ENCODE results near the gene PITX1. TPM values are rescaled to one million over a fixed set of nuclear protein-coding genes. Genes with fewer than 3 reads are reported as not detected.
"Not testable (repeated sequence)": the region's sequence is repeated elsewhere in the genome, so short reads cannot be mapped to it uniquely, and the experiment has no call there.

PITX1 gene
- total RNA-seq = 20.6 TPM

DNA sequence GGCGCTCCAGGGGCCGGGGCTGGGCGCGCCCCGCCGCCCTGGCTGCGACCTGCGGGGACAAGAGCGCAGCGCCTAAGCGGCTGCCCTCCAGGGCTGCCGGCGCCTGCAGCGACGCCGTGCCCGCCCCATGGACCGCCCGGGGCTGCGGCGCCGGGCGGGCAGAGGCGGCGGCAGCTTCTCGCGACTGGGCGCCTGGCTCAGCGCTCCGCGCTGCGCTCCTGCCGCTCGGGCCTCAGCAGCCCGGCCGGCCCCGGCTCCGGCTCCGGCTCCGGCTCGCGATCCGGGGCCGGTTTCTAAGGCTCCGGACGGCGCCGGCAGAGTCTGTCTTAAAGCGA, at the start of gene PITX1:
Gene PITX1, minus strand, starts transcription at position 328 of the 335 bp plus-strand sequence. CDS start 347 bp downstream, outside the sequence.
- no peak for DNase-seq (ENCODE audit: low spot score)

DNA sequence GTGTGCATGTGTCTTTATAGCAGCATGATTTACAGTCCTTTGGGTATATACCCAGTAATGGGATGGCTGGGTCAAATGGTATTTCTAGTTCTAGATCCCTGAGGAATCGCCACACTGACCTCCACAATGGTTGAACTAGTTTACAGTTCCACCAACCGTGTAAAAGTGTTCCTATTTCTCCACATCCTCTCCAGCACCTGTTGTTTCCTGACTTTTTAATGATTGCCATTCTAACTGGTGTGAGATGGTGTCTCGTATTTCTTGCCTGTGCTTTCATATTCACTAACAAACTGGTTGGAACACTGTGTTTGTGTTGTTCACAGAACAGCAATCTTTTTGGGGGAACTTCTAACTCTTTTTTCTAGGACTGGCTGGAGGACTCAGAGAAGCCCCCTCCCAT, 49.3 kb upstream of the PITX1 start:
- DNase-seq (ENCODE audit: low spot score) = not testable (repeated sequence)

DNA sequence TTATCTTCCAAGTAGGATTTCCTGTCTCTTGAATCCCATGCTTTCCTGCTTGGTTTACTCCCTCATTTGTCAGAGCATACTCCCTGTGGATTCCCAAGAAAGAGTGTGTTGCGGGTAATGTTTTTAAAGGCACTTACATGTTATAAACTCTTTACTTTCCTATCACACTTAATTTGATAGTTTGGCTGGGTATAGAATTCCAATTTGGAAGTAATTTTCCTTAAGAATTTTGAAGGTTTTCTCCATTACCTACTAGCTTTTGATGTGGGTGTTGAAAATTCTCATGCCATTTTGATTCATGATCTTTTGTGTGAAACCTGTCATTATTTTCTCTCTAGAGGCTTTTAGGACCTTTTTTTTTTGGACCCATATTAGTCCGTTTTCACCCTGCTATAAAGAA, 47.2 kb upstream of the PITX1 start:
- no peak for DNase-seq (ENCODE audit: low spot score)

DNA sequence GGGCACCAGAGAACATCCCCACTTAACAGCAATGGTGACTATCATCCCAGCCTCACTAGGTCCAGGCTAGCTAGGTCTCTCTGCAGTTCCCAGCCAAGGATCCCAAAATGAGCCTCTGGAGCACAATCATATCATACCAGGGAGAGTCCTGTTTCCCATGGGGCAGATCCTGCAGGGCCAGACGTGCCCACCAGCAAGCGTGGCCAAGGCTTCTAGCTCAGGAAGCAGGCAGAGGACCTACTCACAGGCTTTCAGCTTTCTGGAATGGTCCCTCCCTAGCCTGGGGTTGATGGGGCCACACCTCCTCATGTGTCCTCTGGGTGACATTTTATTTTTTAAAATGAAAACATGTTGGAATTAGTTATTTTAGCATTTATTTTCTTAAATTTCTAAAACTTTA, 45.7 kb upstream of the PITX1 start:
- no peak for DNase-seq (ENCODE audit: low spot score)

DNA sequence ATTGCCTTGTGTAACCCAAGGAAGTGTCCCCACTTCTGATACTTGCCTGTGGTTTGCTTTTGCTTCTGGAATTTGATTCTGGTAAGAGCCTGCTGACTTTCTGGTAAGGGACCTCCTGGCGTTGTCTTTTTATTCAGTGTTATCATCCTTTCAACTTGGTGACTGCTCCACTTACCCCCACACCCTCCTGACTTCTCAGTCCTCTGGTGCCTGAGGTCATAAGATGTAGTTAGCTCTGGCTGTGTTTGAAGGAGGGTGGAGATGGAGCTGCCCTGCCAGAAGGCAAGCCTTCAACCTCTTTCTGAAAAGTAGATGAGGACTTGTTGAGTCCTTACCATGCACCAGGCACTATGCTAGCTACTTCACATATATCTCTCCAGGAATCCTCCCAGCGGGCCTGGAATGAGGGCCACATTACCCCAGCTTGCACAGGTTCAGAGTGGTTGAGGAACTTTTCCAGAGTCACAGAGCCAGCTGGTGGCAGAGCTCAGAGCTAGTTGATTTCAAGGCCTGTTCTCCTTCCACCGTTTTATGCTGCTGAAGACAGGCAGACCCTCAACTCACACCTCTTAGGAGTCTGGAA, 45.2 kb upstream of the PITX1 start:
- DNase-seq (ENCODE audit: low spot score) = no peak

DNA sequence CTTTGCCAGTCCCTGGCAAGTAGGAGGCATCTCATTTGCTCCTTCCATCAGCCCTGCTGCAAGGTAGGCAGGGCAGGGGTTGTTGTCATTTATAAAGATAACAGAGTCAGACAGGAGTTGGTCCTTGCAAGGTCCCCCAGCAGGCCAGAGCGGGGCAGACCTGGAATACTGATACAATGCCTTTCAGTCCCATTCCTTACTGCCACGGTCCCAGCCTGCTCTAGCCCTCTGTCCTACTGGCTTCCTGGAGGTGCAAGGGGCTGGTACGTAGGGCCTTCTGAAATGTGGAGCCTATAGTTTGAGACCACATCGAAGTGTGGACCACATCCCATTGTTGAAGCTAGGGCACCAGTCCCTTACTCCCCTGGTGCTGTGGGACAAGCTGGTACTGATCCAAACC, 42.8 kb upstream of the PITX1 start:
- no peak for DNase-seq (ENCODE audit: low spot score)

DNA sequence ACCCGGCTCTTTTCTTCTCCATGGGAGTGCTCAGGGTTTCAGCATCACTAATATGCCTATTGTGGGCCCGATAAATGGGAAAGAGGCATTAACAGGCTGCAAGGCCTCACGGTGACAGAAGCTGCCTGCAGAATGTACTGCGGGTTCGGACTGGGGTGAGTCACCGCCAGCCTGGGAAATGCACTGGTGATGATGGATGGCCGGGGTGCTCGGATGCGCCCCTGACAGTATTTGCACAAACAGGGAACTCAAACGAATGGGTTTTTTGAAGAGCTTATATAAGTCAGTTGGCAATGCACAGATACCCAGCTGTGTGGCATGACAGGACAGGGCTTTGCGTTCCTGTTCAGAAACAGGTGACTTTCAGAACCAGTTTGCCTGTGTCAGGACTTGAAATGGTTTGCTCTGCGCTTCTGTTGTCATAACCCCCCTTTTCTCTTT, 42.0 kb upstream of the PITX1 start:
- no peak for DNase-seq (ENCODE audit: low spot score)

DNA sequence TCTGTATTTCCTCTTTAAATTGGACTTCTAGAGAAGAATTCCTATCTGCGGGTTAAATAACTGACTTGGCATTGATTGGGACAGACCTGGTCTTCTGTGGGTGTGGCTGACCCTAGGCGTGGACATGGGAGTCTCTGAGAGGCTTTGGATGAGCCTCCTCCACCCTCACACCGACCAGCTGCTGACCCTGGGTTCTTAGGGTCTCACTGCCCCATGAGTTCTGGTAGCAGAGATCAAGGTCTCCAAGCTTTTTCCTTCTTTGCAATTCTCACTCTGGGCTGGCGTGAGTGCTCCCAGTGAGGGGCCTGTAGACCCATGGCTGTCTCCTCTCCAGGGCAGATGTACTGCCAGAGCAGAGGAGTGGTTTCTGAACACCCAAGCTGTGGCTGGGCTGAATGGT, 41.6 kb upstream of the PITX1 start:
- no peak for DNase-seq (ENCODE audit: low spot score)

DNA sequence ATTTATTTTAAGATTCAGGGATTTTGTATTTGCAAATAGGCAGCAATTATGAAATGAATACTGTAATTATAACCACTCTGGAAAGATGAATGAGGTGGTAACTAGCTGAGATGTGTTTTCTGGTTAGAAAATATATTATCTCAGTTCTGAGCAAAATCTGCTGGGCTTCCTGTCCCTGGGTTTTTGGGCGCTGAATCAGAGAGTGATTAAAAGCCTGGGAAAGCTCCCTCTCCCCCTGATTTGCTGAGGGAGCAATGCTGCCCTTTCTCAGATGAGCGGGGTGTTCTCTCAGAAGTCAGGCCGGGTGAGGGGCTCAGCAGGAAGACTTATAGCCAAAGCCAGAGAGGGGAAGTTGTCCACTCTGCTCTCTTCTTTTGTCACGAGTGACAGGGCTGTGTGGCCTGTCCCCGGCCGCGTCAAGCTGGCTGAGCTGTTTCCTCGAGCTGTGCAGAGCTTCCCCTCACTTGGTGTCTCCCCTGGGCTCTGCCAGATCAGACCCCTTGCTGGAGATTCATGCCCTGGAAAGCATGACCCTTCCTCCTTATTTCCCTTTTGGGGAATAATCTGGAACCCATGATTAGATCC, 39.8 kb upstream of the PITX1 start:
- no peak for DNase-seq (ENCODE audit: low spot score)

DNA sequence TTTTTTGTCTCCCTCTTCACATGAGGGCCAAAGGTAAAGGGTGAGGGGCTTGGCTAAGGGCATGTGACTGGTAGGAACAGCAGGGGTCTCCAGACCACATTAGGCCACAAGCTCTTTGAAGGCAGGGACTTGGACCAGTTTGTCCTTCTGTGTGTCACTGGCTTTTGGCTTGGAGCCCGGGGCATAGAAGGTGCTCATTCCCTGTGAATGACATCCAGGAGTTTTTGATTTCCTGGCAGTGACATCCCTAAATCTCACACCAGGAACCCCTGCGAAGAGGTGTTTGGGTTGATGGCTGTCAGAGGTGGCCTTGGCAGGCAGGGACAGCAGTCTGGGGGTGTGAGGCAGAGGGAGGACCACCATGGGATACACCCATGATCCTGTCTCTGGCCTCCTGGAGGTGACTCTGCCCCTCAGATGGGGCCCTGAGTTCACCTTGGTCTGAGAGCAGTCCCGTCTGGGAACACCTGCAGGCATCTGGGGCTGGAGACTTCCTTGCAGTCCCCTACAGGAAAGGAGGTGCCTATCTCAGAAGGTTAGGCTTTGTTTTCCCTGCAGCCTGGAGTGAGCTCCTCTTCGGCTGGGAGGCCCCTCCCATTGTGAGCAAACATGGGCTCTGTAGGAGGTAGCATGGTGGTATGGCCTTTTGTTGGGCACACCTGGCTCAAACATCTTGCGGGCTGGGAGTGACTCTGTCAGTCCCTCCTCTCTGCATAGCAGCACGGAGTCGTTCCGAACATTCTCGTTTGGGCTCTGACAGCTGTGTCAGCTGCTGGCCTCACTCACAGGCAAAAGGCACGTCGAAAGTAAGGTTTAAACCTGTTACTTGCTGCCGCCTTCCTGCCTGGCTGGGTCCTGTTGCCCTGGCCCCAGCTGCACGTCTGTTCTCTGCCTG, 38.6 kb upstream of the PITX1 start:
- DNase-seq (ENCODE audit: low spot score) = no peak

DNA sequence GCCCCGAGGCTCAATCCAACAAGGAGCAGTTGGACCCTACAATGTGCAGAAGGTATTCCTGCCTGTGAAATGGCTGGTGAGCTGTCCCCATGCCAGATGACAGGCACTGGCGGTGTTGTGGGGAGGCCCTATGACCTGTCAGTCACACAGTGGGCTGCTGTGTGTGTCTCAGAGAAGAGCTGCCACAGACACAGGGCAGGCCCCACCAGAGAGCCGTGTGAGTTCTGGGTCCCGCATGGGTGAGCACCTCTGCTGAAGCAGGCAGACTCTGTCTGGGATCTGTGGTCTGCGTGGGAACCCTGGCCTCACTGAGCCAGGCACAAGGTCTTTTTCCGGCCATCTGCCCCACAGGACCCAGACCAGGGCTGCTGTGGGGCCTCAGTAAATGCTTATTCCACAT, 37.3 kb upstream of the PITX1 start:
- DNase-seq (ENCODE audit: low spot score) = no peak

DNA sequence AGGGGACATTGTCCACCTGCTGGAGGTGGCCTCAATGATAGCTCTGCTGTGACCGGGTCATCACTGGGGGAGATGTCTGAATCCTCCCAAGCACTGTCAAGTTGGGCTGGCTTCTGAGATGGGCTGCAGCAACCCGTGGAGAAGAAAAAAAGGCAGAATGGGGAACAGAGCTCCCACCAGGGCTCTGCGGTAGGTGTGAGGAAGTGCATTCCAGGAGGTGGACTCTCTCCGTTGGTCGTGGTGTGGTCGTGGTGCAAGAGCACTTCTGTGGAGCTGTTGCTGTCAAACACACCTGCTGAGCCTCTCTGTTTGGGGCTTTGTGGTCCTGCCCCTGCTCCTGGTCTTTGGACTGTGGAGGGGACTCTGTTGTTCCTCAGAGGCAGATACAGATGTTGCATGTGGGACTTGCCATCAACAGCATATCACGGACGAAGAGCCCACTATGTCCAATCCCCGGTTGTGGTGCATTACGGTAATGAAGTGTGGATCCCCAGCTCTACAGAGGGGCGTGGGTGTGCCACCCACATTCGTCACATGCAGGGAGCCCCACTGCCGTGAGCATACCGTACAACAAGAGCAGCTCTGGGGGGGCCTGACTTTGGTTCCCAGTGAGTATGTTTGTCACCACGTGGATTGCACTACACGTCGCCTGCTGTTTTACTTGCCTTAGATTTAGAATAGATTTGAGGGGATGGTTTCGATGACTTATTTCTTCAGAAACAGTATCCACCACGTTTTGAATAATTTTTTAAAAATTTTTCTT, 36.0 kb upstream of the PITX1 start:
- no peak for DNase-seq (ENCODE audit: low spot score)

DNA sequence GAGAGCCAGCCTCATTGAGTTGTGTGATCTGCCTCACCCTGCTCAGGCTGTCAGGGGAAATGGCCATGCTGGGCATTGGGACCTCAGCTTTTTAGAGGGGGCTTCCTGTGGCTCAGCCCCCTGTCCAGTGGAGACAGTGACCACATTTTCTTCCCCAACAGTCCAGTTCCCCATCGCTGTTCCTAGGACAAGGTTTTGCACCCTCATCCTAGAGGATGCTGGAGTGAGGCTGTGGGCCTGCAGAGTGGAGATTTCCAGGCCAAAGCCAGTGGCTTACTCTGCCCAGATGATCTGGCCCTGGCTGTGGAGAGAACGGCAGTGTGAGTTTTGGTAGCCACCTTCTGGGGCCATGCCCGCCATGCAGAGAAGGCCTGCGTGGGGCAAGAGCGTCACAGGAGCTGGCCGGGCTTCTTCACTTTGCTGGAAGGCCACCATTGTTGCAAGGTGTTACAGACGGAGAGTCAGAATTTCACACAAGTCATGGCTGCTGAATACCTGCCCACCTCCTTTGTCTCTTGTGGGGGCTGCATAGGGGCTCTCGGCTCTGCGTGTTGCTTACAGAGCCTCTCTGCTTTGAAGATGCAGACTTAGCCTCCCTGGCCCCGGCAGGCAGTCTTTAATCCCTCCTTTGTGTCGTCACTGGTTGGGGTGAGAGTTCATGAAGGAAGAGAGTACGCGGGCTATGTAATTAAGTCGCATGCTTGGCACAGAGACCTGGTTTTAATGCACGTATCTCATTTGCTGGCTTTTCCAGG, 35.2 kb upstream of the PITX1 start:
- no peak for DNase-seq (ENCODE audit: low spot score)

DNA sequence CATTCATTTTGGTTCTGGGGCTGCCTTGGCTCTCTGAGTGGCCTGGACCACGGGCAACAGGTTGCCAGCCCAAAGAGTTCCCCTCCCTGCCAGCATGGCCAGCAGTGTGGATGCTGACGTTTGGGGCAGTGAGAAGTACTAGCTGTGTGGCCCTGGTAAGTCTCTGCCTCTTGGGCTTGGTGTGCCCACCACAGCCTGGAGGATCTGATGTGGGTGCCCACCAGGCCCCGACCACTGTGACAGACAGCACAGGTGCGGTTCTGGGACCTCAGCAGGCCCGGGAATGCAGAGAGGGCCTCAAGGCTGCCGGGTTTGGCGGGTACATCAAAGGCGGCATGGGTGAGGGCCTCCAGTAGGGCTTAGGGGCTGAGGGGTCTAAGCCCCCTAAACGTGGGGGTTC, 33.6 kb upstream of the PITX1 start:
- no peak for DNase-seq (ENCODE audit: low spot score)

DNA sequence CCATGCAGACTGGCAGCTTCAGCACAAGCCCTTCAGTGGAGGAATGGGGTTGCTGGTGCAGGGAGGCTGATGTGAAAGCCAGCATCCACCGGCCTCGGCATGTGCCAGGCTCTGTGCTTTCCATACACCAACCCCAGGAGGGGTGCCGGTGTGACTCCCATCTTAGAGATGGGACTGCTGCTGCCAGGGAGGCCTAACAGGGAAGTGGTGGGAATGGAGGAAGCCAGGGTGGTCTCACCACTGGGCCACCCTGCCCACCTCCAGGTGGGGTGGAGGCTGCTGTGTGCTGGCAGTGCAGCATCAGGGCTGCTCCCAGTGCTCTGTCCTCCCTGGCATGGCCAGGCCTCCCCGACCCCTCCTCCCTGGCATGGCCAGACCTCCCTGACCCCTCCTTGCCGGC, 32.8 kb upstream of the PITX1 start:
- no peak for DNase-seq (ENCODE audit: low spot score)

DNA sequence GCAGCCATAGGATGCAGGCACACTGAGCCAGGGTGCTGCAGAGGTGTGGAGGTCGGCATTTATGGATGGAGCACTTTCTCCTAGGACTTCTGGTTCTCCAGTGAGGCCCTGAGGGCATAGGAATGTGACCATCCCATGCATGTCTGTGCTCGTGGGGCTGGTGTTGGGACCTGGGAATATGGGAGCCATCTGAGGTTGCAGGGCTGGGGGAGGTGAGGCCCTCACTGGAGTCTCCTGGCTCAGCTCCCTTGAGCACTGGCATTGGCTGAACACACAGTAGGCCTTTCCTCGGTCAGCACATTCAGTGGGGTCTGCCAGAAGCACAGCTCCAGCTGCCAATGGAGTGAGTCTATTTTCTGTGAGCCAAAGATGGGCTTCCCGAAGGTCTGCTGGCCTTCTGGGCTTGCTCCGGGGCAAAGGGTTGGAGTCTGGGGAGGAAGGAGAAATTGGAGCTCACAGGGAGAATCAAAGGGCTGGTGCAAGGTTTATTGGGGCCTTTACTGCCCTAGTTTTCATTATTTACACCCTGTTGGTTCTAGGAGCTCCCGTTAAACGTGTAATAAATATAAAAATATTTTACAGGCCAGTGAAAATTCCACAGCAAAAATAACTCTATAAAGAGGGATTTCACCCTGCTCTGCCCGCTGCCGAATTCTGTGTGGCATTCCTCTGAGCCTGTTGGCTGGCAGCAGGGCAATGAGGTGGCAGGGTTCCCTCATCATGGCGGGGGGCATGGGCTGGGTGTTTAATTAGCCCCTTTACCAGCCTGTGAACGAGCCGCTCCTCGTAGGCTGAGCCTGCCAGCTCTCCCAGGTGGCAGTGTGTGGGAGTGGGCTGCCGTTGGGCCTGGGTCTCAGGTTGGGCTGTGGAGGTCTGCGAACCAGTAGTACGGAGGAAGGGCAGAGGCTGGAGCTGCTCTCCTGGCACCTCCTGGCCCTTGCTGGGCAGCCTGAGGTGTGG, 31.6 kb upstream of the PITX1 start:
- DNase-seq (ENCODE audit: low spot score) = no peak

DNA sequence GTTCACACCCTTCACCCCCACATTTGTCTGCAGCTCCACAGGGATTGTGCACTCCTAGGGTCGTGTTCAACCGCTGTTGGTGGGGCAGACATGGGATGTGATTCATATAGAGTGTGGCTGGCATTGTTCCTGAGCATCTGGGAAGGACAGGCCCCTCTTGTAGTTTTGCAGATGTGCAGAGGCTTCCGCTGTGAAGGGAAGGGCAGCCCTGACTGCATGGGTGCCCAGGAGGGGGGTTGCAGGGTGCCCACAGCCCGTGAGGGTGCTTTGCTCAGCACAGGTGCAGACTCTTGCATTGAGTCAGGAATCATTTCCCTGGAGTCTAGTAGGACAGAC, 30.2 kb upstream of the PITX1 start:
- DNase-seq (ENCODE audit: low spot score) = no peak

DNA sequence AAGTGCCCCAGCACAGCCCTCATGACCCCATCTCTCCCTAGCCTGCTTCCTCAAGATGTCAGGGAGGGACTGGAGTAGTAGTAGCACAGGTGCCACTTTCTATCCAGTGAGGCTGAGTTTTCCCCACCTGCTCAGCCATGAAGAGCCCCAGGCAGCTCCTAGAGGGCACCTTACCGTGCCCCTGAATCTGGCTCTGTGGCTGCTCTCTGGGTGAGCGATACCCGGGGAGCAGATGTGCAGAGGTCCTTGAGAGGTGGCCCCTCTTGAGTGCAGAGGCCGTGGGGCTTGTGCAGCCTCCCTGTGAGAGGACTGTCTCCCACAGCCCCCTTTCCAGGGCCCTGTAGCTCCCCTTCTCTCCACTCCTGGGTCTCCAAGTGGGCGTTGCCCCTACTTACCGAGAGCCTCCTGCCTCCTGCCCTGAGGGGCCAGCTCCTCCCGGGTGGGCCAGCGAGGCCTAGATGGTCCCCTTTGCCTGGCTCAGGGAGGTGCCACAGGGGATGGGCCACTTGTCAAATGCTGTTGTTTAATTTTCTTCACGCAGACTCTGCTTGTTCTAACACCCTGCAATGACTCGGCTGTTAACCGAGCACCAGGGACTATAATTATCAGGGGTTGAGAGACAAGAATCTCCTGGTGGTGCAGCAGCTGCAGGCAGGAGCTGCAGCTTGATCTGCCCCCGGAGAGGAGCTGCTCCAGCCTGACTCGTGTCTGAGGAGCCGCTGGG, 29.6 kb upstream of the PITX1 start:
- DNase-seq (ENCODE audit: low spot score) = no peak

DNA sequence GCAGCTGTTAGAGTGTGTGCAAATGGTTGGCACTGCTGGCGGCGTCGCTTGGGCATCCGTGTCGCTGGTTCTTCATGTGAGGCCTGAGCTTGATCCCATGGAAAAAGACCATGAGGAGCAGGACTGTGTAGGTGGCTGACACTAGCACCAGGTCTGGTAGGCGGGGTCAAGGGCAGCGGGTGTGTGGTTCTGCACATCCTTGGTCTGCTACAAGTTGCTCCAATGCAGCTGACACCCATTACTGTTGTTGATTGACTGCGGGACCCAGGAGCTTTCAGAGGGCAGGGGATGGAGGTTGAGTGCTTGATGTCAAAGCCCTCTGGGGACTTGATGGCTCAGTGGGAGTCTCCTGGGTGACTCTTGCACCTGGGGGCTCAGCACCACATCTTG, 29.0 kb upstream of the PITX1 start:
- DNase-seq (ENCODE audit: low spot score) = no peak
